HepG2 (cell line): ENCODE measurements around the gene MICAL1. TPM values are rescaled to one million over a fixed set of nuclear protein-coding genes. Genes with fewer than 3 reads are reported as not detected.
A peak's percentile ranks its signal among the peaks of the same experiment; 100 is the strongest.

ENCODE experiments used
- CAMTA2 ChIP-seq: sonication (generic); formaldehyde crosslinking; IDR thresholded peaks from 2 replicates; pipeline ENCODE4 v1.4.0; 2020; ENCODE audit warnings: mild to moderate bottlenecking, missing genetic modification reagents, borderline replicate concordance
- JUND ChIP-seq: sonication (generic); formaldehyde crosslinking; IDR thresholded peaks from 2 replicates; pipeline ENCODE4 v1.8.0; 2022; ENCODE audit warnings: mild to moderate bottlenecking, missing genetic modification reagents
- MTA1 ChIP-seq: sonication (generic); formaldehyde crosslinking; IDR thresholded peaks from 2 replicates; pipeline ENCODE4 v1.4.0; 2020; ENCODE audit warnings: missing genetic modification reagents, mild to moderate bottlenecking, borderline replicate concordance
- NONO ChIP-seq, 2 experiments: fragments of 450-650 bp in 1 of 2; sonication (generic) in 1 of 2; formaldehyde crosslinking in 1 of 2; IDR thresholded peaks in 1 of 2; conservative IDR thresholded peaks in 1 of 2; 2 replicates each; pipeline versions ENCODE4 v1.6.1 to v1.8.0; 2017 to 2022; ENCODE audit warnings: mild to moderate bottlenecking in 1 of 2, missing genetic modification reagents in 1 of 2, moderate library complexity in 1 of 2
- NR2C2 ChIP-seq: sonication (generic); formaldehyde crosslinking; IDR thresholded peaks from 2 replicates; pipeline ENCODE4 v1.4.0; 2020; ENCODE audit warnings: missing genetic modification reagents, mild to moderate bottlenecking, moderate library complexity, borderline replicate concordance
- PPARG ChIP-seq: conservative IDR thresholded peaks from 2 replicates; pipeline ENCODE4 v1.6.1; 2016; ENCODE audit warnings: missing biosample characterization, missing genetic modification reagents
- SMARCC2 ChIP-seq: fragments of 450-650 bp; IDR thresholded peaks from 2 replicates; pipeline ENCODE4 v1.6.1; 2017; ENCODE audit warnings: antibody characterized with exemption, mild to moderate bottlenecking
- XBP1 ChIP-seq: sonication (generic); formaldehyde crosslinking; IDR thresholded peaks from 2 replicates; pipeline ENCODE4 v1.5.0; 2020; ENCODE audit warnings: missing genetic modification reagents
- ZNF260 ChIP-seq: sonication (generic); formaldehyde crosslinking; IDR thresholded peaks from 2 replicates; pipeline ENCODE4 v1.4.0; 2020; ENCODE audit warnings: missing genetic modification reagents, low read depth, mild to moderate bottlenecking, borderline replicate concordance
- ZNF431 ChIP-seq: sonication (generic); formaldehyde crosslinking; IDR thresholded peaks from 2 replicates; pipeline ENCODE4 v1.9.0; 2022; ENCODE audit warnings: missing genetic modification reagents, low read depth, mild to moderate bottlenecking, borderline replicate concordance
- ZNF530 ChIP-seq: sonication (generic); formaldehyde crosslinking; IDR thresholded peaks from 2 replicates; pipeline ENCODE4 v1.5.0; 2020; ENCODE audit warnings: low read depth, mild to moderate bottlenecking, missing genetic modification reagents
- ZNF776 ChIP-seq: sonication (generic); formaldehyde crosslinking; IDR thresholded peaks from 2 replicates; pipeline ENCODE4 v1.4.0; 2020; ENCODE audit warnings: mild to moderate bottlenecking, missing genetic modification reagents
- polyA plus RNA-seq, 8 experiments: library from polyadenylated mRNA; depleted of rRNA in 3 of 8; stranded (reverse) in 7 of 8; unstranded in 1 of 8; fragments of >200 nt; fragmentation: Illumina TruSeq in 4 of 8; extraction: Trizol in 4 of 8; gene quantifications; 2 replicates each; pipeline versions ENCODE4 v1.2.1 to v1.2.3, GENCODE V29; 2011 to 2016; ENCODE audit warnings: low read depth in 4 of 8, missing spikeins in 1 of 8, mixed read lengths in 1 of 8; ENCODE audit not compliant: insufficient read depth in 1 of 8
- total RNA-seq, 5 experiments: library from RNA; depleted of rRNA; stranded (reverse); fragments of >200 nt; fragmentation: Illumina TruSeq; extraction: Trizol; gene quantifications; 2 replicates each; pipeline ENCODE4 v1.2.3, GENCODE V29; 2016; ENCODE audit warnings: low read depth in 1 of 5
- TF ChIP-seq, protein P1 (sequence below): sonication (generic); formaldehyde crosslinking; IDR thresholded peaks from 2 replicates; pipeline ENCODE4 v1.4.0; 2020; ENCODE audit warnings: mild to moderate bottlenecking, missing genetic modification reagents
- TF ChIP-seq, protein P2 (sequence below): sonication (generic); formaldehyde crosslinking; IDR thresholded peaks from 2 replicates; pipeline ENCODE4 v1.4.0; 2020; ENCODE audit warnings: missing genetic modification reagents, borderline replicate concordance
- TF ChIP-seq, protein P3 (sequence below): sonication (generic); formaldehyde crosslinking; IDR thresholded peaks from 2 replicates; pipeline ENCODE4 v1.8.1; 2023; ENCODE audit warnings: mild to moderate bottlenecking, missing genetic modification reagents
- TF ChIP-seq, protein P4 (sequence below): conservative IDR thresholded peaks from 2 replicates; pipeline ENCODE4 v1.6.1; 2018; ENCODE audit warnings: missing genetic modification reagents
- TF ChIP-seq, protein P5 (sequence below): sonication (generic); formaldehyde crosslinking; IDR thresholded peaks from 2 replicates; pipeline ENCODE4 v1.5.1; 2020; ENCODE audit warnings: mild to moderate bottlenecking, missing genetic modification reagents, moderate library complexity

The MICAL1 gene
- total and polyA plus RNA-seq, 2 of the 13 experiments (the other 11 are each of a cell fraction or from before 2014, with no cell fraction given), result 6.9 to 39.0 TPM

DNA sequence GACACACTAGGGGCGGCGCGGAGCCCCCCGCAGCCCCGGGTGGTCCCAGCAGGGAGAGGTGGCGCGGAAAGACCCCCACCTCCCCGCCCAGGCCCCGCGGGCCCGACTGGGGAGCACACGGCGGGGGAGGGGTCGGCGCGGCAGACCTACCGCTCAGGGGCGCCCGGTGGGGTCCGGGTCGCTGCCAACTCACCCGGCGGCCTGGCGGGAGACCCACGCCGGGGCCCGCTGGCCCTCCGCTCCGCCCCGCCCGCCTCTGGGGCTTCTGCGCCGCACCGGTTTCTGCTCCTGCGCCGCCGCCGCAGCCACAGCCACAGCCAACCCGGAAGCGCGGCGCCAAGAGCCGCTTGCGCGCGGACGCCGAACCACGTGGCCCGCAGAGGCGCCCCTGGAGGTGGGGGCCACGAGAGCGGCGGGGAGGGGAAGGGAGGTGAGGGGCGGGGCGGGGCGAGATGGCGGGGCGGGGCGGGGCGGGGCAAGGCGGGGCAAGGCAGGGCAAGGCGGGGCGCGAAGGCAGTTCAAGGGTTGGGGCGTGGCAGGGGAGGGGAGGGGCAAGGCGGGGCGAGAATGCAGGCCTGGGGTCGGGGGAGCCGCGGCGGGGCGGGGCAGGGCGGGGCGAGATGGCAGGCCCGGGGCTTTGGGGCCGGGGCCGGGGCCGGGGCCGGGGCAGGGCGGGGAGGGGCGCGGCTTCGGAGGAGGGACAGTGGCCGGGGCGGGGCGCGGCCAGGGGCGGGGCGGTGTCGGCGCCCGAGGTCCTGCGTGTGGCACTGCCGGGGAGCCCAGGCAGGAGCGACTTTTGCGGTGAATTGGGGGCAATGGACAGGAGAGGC lies 27.5 kb upstream of the MICAL1 start, which contains the start of gene ZBTB24 (continued):
- TF ChIP-seq, protein P1, sequence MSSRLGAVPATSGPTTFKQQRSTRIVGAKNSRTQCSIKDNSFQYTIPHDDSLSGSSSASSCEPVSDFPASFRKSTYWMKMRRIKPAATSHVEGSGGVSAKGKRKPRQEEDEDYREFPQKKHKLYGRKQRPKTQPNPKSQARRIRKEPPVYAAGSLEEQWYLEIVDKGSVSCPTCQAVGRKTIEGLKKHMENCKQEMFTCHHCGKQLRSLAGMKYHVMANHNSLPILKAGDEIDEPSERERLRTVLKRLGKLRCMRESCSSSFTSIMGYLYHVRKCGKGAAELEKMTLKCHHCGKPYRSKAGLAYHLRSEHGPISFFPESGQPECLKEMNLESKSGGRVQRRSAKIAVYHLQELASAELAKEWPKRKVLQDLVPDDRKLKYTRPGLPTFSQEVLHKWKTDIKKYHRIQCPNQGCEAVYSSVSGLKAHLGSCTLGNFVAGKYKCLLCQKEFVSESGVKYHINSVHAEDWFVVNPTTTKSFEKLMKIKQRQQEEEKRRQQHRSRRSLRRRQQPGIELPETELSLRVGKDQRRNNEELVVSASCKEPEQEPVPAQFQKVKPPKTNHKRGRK (CRISPR knock-in tag), result no peak
- TF ChIP-seq, protein P2, sequence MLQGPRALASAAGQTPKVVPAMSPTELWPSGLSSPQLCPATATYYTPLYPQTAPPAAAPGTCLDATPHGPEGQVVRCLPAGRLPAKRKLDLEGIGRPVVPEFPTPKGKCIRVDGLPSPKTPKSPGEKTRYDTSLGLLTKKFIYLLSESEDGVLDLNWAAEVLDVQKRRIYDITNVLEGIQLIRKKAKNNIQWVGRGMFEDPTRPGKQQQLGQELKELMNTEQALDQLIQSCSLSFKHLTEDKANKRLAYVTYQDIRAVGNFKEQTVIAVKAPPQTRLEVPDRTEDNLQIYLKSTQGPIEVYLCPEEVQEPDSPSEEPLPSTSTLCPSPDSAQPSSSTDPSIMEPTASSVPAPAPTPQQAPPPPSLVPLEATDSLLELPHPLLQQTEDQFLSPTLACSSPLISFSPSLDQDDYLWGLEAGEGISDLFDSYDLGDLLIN (CRISPR knock-in tag), result no peak
- TF ChIP-seq NR2C2, result no peak
- TF ChIP-seq ZNF260 (CRISPR knock-in tag), result no peak
- TF ChIP-seq, protein P3, sequence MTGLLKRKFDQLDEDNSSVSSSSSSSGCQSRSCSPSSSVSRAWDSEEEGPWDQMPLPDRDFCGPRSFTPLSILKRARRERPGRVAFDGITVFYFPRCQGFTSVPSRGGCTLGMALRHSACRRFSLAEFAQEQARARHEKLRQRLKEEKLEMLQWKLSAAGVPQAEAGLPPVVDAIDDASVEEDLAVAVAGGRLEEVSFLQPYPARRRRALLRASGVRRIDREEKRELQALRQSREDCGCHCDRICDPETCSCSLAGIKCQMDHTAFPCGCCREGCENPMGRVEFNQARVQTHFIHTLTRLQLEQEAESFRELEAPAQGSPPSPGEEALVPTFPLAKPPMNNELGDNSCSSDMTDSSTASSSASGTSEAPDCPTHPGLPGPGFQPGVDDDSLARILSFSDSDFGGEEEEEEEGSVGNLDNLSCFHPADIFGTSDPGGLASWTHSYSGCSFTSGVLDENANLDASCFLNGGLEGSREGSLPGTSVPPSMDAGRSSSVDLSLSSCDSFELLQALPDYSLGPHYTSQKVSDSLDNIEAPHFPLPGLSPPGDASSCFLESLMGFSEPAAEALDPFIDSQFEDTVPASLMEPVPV (CRISPR knock-in tag), result no peak
- TF ChIP-seq PPARG (CRISPR knock-in tag), result no peak
- peak; percentile 24; the same call in 1 of the 2 replicates for TF ChIP-seq ZNF776 (CRISPR knock-in tag)
- no peak for TF ChIP-seq SMARCC2
- no peak for TF ChIP-seq CAMTA2 (CRISPR knock-in tag)
- TF ChIP-seq, protein P4, sequence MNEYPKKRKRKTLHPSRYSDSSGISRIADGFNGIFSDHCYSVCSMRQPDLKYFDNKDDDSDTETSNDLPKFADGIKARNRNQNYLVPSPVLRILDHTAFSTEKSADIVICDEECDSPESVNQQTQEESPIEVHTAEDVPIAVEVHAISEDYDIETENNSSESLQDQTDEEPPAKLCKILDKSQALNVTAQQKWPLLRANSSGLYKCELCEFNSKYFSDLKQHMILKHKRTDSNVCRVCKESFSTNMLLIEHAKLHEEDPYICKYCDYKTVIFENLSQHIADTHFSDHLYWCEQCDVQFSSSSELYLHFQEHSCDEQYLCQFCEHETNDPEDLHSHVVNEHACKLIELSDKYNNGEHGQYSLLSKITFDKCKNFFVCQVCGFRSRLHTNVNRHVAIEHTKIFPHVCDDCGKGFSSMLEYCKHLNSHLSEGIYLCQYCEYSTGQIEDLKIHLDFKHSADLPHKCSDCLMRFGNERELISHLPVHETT, result no peak
- TF ChIP-seq XBP1, result no peak
- TF ChIP-seq, protein P5, sequence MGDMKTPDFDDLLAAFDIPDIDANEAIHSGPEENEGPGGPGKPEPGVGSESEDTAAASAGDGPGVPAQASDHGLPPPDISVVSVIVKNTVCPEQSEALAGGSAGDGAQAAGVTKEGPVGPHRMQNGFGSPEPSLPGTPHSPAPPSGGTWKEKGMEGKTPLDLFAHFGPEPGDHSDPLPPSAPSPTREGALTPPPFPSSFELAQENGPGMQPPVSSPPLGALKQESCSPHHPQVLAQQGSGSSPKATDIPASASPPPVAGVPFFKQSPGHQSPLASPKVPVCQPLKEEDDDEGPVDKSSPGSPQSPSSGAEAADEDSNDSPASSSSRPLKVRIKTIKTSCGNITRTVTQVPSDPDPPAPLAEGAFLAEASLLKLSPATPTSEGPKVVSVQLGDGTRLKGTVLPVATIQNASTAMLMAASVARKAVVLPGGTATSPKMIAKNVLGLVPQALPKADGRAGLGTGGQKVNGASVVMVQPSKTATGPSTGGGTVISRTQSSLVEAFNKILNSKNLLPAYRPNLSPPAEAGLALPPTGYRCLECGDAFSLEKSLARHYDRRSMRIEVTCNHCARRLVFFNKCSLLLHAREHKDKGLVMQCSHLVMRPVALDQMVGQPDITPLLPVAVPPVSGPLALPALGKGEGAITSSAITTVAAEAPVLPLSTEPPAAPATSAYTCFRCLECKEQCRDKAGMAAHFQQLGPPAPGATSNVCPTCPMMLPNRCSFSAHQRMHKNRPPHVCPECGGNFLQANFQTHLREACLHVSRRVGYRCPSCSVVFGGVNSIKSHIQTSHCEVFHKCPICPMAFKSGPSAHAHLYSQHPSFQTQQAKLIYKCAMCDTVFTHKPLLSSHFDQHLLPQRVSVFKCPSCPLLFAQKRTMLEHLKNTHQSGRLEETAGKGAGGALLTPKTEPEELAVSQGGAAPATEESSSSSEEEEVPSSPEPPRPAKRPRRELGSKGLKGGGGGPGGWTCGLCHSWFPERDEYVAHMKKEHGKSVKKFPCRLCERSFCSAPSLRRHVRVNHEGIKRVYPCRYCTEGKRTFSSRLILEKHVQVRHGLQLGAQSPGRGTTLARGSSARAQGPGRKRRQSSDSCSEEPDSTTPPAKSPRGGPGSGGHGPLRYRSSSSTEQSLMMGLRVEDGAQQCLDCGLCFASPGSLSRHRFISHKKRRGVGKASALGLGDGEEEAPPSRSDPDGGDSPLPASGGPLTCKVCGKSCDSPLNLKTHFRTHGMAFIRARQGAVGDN, result peak; percentile 79
- no peak for TF ChIP-seq NONO (IDR thresholded peaks at IDR 0.05)
- TF ChIP-seq NONO (CRISPR knock-in tag; conservative IDR thresholded peaks at IDR 0.05), result peak; percentile 29; the same call in 1 of the 2 replicates
- no peak for TF ChIP-seq ZNF431
- TF ChIP-seq JUND (CRISPR knock-in tag), result no peak
- no peak; the same call in 1 of the 2 replicates for TF ChIP-seq MTA1
- TF ChIP-seq ZNF530 (CRISPR knock-in tag), result no peak
